DMS79 treated with DMSO at 0.1 percent for 48 hours (cell line): ENCODE measurements around the gene KRTAP10-7.
"Not testable (repeated sequence)": the region's sequence is repeated elsewhere in the genome, so short reads cannot be mapped to it uniquely, and the experiment has no call there.

ENCODE experiments used
- DNase-seq: peaks from one replicate; lab custom pipeline; 2025; lab: John Stamatoyannopoulos, UW

The KRTAP10-7 gene

DNA sequence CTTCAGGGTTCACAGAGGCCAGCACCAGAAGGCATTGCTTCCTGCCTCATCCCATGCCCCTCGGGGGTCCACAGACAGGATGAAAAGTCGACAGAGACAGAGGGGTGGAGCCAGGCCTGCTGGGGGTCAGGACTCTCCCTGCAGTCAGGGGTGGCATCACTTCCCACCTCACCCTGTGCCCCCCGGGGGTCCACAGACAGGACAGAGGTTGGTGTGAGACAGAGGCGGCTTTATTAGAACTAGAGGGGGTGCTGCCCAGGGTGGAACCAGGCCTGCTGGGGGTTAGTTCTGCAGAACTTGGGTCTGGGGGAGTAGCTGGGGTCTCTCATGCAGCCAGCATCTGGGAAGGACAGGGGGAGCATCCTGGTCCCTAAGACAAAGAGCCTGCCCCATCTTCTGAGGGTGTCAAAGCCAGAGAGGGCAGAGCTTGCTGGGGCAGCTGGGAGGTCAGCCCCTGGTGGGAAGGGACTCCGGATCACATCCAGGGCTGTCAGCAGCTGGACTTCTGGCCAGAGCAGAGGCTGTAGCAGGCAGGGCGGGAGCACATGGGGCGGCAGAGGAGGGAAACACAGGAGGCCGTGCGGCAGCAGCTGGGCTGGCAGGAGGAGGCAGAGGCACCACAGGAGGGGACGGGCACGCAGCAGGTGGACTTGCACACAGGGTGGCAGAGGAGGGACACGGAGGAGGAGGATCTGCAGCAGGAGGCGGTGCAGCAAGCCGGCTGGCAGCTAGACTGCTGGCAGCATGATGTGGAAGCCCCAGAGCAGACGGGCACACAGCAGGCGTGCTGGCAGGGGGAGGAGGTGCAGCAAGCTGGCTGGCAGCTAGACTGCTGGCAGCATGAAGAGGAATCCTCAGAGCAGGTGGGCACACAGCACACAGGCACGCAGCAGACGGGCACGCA, 9.2 kb upstream of the KRTAP10-7 start:
- not testable (repeated sequence) for DNase-seq

DNA sequence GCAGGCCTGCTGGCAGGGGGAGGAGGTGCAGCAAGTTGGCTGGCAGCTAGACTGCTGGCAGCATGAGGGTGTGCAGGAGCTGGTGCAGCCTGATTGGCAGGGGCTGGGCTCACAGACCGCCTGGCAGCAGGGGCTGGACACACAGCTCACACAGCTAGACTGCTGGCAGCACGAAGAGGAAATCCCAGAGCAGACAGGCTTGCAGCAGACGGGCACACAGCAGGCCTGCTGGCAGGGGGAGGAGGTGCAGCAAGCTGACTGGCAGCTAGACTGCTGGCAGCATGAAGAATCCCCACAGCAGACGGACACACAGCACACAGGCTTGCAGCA, 8.6 kb upstream of the KRTAP10-7 start:
- not testable (repeated sequence) for DNase-seq

DNA sequence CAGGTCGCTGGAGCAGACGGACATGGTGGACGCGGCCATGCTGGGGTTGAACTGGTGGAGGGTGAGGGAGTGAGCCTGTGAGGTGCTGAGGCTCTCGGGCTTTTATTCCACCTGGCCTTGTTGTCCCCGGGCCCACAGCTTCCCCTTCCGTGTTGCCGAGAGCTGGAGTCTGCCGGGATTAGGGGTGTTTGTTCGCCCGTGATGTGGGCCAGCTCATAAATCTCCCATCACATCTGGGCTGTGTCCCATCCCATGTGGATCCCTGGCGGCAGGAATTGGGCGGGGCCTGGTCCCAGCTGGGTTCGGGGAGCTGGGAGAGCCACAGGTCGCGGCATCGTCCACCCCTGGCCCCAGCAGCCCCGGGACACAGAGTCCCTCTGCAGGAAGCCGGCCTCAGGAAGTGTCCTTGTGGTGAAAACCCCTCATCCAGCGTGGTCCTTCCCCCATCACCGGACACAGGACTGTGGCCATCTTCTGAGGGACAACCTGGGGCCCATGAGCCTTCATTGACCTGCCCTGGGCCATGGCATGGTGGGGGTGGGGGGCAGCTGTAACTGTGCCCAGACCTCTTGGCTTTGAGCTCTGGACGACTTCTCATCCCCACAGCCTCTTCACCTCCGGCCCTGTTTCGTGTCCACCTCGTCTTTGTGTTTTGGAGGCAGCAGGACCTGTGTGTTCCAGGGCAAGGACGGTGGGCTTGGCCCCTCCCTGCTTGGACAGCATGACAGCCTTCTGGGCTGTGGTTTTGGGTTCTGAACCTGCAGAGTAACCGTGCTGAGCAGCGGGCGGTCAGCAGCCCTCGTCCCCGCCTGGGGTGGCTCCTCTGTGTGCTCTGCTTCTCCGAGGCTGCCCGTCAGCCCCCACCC, 7.7 kb upstream of the KRTAP10-7 start, which contains the start of gene KRTAP10-6:
TSS of gene KRTAP10-6 (minus strand) at position 60 of the 866 bp plus-strand sequence. CDS start at position 39, 21 bp downstream.
- no peak for DNase-seq

DNA sequence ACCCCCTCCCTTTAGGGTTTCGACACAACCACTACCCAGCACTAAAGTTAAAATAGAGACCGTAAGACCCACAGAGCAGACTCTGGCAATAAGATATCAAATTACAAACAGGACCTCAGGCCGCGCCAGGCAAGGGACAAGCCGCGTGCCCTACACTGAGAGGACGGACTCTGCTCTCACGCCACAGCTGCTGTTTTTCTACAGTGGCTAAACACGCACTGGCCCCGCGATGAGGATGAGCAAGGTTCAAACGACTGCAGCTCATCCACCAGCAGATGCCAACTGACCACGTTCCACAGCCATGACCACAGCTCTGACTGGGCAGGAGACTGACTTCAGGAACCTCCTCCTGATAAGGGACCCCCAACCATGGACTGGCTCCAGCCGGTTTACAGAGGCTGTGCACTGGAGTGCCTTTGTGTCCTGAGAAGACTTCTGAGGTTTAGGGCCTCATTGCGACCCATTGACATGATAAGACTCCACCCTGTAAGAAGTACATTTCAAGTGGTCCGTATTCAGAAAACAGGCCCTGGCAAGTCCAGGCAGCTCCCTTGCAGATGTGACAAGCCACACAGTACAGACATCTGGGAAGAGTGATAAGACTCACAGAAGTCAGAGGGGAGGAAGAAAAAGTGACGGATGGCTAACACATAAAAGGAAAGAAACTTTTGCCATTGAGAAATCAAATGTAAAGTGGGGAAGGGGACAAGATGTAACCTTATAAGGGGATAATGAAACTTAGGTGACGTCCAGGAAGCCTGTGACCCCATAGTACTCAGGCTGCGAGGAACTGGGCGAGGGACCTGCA, 6.6 kb upstream of the KRTAP10-7 start:
- DNase-seq = peak; percentile 71

DNA sequence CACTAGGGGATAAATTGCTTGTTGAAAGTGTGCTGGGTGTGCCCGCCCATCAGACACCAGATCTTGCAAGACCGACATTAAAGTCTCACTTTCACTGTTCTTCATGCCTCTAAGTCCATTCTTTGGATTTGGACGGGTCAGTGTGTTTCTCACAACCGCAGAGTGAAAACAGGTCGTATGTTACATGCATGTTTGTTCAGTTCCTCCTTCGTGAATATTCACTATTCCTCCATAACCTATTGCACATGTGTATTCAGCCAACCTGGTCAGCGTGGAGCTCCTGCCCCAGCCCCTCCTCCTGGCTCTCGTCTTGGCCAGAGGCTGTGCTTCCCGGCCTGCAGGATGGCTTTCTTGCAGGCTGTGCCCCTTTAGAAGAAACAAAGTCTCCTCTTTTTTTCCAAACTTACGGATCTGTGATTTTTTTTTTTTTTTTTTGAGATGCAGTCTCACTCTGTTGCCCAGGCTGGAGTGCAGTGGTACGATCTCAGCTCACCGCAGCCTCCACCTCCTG, 5.9 kb upstream of the KRTAP10-7 start:
- no peak for DNase-seq

DNA sequence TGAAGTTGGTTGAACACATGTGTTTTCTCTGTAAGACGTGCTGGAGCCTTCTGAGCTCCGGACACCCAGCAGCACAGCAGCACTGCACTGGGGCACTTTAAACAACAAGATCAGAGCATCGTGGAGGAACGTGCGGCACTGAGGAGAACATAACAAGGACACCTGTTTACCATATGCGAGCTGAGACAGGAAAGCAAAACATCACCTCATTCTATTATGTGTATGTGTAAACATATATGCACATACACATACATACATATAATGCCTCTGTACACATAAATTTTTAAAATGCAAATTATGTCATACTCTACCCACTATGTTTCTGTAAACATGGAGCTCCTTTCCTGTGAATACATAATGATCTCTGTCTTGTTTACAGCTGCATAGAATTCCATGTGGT, 4.9 kb upstream of the KRTAP10-7 start:
- no peak for DNase-seq

DNA sequence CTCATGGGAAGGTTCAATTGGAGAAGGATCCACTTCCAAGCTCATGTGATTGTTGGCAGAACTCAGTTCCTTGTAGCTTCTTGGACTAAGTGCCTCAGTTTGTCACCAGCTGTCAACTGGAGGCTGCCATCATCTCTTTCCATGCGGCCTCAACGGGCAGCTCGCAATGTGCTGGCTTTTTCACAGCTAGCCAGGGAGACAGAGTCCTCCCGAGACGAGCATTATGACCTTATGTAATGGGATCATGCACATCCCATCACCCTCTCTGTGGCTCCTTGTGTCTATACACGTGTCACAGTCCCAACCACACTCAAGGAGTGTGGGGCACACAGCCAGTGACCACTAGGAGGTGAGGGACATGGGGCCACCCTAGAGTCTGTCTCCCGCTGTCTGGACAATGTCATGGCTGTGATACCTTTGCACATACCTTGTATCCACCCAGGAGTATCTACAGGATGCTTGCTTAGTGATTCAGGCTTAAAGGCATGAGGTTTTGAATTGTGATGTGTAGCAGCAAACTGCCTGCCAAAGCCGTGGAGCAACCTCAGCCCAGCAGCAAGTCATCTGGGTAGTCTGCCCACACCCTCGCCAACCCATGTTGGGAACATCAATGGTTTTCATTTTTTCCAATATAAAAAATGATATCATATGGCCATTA, 4.2 kb upstream of the KRTAP10-7 start:
- DNase-seq = no peak

DNA sequence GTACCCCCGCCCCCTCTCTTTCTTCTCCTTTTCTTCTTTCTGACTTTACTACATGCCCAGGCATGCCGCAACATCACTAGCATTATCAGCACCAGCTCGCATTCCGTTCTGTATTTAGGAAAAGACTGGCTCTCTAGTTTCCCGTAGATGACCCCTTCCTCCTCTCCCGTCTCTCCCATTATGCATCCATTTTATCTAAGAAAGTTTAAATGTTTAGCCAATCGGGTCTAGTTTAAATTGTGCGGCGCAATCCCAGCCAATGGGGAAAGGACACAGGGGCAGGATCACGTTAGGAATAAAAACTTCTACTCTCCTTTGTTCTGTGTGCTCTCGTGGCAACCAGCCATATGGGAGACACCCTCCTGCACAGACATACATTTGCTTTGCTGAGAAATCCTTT, 2.3 kb upstream of the KRTAP10-7 start:
- DNase-seq = no peak

DNA sequence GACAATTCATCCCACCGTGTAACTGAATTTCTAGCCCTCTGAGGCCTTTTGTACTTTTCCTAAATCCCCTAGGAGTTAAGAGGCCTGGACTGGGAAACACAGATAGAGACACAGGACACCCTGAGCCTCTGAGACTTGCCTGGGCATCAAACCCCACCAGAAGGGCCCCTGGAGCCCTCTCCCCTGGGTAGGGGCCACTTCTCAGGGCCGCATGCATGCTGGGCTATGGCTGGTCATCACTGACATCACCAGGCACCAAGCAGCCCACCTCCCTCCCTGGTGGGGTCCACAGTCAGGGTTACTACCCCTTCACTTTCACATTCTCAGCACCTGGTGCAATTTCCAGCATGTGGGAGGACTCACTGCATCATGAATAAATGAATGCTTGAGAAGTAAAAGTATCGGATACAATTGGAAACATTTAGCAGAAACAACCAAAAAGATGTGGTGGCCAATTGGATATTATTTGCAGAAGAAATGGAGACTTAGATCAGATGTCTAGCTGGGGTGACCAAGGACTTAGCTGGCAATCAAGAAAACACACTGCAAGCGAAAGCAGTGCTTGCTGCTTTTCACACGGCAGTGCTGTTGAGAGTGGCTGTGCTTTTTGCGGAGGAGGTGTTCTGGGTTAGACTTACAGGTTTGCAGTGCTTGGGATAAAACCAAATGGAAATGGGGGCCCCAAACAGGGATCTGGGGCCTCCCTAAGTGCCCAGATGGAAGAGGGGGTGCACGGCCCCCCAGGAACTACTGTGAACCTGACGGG, 950 bp upstream of the KRTAP10-7 start:
- DNase-seq = no peak

DNA sequence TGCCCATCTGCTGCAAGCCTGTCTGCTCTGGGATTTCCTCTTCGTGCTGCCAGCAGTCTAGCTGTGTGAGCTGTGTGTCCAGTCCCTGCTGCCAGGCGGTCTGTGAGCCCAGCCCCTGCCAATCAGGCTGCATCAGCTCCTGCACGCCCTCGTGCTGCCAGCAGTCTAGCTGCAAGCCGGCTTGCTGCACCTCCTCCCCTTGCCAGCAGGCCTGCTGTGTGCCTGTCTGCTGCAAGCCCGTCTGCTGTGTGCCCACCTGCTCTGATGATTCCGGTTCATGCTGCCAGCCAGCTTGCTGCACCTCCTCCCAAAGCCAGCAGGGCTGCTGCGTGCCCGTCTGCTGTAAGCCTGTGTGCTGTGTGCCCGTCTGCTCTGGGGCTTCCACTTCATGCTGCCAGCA, 694 bp downstream of the KRTAP10-7 start:
- DNase-seq = not testable (repeated sequence)

DNA sequence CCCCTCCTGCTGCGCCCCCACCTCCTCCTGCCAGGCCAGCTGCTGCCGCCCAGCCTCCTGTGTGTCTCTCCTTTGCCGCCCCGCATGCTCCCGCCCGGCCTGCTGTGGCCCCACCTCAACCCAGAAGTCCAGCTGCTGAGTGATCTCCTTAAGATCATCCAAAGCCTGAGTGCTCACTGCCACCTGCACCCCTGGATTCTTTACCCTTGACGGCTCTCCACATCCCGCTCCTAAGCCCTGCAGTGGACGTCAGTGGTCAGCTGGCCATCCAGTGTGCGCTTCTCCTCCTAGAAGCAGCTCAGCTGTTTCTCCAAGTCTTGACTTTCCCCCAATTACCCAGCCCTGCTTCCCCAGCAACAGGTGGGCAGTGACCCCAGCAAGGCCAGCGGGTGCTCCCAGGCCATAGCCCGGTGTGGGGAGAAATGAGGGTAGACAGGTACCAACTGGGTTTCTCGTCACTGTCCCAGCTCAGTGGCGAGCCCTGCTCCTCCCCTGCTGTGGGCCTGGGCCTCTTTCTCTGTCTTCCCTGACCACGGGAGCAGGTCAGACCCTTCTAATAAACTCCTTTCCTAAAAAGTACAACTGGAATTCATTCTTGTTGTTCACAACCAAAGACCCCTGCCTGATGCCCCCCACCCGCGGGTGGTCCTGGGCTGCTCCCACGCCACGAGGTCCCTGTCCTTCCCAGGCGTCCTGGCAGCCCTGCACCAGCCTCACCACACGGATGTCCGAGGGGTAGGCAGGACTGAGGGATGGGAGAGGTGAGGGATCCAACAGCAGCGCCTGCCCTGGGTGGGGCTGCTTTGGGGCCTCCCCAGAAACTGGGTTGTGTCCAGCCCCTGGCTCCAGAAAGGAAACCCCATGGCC, 1.4 kb downstream of the KRTAP10-7 start:
- DNase-seq = no peak

DNA sequence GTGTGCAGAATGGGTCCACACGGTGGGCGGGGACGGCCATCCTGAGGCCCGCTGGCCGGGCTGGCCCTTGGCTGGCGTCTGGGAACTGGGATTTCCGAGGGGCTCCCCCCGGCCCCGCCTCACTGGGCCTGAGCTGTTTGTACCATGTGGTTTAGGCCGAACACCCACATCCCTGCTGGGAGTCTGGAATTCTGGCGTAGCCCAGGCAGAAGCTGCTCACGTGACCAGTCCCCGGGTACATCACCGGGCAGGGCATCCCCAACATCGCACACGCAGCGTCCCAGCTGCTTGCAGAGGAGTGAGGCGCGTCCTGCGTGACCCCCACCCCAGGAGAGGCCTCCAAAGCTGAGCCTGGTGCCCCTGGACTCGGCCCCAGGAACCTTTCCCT, 2.1 kb downstream of the KRTAP10-7 start:
- DNase-seq = no peak

DNA sequence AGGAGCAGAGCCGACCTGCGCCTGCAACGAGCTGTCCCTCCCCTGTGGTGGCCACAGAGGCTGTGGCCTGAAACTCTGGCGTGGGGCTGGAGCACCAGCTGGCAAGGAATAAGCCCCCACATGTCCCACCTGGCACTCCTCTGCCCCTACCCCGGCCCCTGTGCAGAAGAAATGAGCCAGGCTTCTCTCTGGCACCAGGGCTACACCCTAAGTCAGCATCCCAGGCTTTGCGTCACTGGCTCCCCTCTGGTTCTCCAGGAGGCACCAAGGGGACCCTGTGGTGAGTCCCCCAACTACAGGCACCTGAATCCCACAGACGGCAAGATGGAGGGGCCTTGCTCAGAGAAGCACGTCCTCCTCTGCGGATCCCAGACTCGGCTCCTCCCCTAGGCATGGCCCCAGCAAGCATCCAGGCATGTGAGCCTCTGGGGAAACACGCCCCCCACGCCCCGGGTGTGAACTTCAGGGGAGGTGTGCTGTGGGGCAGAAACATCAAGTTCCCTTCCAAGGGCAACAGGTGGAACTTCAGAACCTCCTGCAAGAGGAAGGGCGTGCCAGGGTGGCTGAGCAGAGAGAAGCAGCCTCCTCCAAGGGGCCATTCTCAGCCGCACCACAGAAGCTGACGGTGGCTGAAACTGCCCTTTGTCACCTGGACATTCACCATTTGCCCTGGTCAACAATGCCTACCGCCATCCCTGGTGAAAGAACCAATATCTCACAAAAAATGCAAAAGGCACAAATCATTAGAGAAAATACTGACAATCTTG, 2.9 kb downstream of the KRTAP10-7 start:
- no peak for DNase-seq

DNA sequence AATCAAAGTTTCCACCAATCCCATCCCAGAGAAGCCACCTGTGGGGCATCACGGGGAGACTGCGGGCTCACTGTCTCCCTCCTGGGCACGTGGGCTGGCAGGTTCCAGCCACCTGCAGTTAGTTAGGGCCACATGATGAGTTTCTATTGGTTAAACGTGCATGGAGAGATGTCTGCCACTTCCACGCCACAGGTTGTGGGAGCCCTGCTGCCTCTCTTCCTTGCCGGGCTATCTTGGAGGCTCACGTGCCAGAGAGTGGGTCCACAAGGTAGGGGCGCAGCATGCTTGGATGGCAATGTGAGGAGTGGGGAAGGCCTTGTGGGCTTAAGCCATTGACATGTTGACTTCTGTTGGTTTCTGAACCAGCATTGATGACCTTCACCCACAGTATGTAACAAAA, 3.5 kb downstream of the KRTAP10-7 start:
- DNase-seq = no peak

DNA sequence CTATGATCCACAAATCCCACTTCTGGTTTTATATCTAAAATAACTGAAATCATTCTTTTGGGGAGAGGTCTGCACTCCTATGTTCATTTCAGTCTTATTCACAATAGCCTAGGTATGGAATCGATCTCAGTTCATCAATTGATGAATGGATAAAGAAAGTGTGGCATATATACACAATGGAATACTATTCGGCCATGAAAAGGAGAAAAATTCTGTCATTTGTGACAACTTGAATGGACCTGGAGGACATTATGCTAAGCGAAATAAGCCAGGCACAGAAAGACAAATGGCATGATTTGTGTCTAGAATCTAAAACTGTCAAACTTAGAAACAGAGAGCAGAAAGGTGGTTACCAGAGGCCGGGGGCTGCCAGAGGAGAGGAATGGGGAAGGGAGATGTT, 6.1 kb downstream of the KRTAP10-7 start:
- DNase-seq = no peak

DNA sequence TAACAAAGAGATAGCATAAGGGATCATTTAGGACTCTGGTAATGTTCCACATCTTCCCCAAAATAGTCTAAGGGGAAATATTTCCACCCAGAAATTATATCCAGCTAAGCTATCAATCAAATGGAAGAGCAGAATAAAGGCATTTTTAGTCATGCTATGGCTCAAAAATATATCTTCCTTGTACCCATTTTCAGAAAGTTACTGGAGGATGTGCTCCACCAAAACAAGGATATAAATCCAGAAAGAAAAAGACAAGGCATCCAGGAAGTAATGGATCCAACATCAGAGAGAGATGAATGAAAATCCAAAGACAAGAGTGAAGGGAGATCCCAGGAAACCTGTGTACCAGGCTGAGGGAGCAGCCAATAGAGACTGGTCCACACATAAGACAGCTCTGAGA, 8.8 kb downstream of the KRTAP10-7 start:
- no peak for DNase-seq

DNA sequence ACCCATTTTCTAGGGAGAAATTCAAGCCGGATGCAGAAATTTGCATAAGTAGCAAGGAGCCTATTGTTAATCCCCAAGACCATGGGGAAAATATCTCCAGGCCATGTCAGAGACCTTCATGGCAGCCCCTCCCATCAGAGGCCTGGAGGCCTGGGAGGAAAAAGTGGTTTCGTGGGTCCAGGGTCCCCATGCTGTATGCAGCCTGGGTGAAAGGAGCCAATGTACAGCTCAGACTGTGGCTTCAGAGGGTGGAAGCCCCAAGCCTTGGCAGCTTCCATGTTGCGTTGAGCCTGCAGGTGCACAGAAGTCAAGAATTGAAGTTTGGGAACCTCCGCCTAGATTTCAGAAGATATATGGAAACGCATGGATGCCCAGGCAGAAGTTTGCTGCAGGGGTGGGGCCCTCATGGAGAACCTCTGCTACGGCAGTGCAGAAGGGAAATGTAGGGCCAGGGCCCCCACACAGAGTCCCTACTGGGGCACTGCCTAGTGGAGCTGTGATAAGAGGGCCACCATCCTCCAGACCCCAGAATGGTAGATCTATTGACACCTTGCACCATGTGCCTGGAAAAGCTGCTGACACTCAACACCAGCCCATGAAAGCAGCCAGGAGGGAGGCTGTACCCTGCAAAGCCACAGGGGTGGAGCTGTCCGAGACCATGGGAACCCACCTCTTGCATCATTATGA, 9.9 kb downstream of the KRTAP10-7 start:
- DNase-seq = not testable (repeated sequence)

DNA sequence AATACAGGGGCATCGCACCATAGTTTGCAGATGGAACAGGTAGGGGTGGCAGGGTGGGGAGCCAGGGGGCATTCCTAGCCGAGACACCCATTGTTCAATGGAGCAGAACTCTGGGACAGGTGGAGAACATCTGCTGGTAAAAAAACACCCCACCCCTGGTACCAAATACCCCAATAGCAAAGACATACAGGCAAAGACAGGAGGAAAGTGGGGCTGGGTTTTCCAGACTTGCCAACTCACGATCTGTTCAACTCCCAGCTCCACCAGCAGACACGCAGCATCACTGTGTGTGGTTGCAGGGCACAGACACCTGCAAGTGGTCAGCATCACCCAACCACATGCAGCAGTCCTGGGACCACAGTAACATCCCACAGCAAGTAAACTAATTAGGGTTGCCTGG, 11.2 kb downstream of the KRTAP10-7 start:
- no peak for DNase-seq
